Testis (tissue), 3 donors: ENCODE data around the gene TNFRSF14. TPM values are rescaled to one million over a fixed set of nuclear protein-coding genes. Genes with fewer than 3 reads are reported as not detected.

Source experiments
- DNase-seq: peaks from one replicate; pipeline ENCODE4 v3.0.0-alpha.2; 2019
- H3K27ac ChIP-seq, 2 donors: fragments of 200-600 bp; sonication (generic); one replicate each; pipeline ENCODE4 v1.5.1; 2019
- H3K27me3 ChIP-seq: fragments of 200-600 bp; sonication (generic); one replicate; pipeline ENCODE4 v1.5.1; 2019
- H3K36me3 ChIP-seq: fragments of 200-600 bp; sonication (generic); one replicate; pipeline ENCODE4 v1.5.1; 2017; ENCODE audit warnings: low read depth; ENCODE audit errors: missing control alignments
- H3K4me1 ChIP-seq: fragments of 200-600 bp; sonication (generic); one replicate; pipeline ENCODE4 v1.5.1; 2019
- H3K4me3 ChIP-seq, 2 donors: fragments of 200-600 bp; sonication (generic); one replicate each; pipeline ENCODE4 v1.5.1; 2017 to 2019
- H3K9me3 ChIP-seq: fragments of 200-600 bp; sonication (generic); one replicate; pipeline ENCODE4 v1.5.1; 2017
- POLR2A ChIP-seq: fragments of 450-650 bp; IDR thresholded peaks from one replicate; pipeline ENCODE4 v1.6.1; 2017; ENCODE audit warnings: antibody characterized with exemption, mild to moderate bottlenecking, moderate library complexity
- WGBS, 2 donors: methylation state at CpG; one replicate each; pipeline ENCODE4 v1.1.5; 2018; 5-methylcytosine and 5-hydroxymethylcytosine counted together
- intact Hi-C: fragments of 100-400 bp; cut with DNase I; formaldehyde crosslinking; loops from one replicate; pipeline ENCODE4 v1.15.1; 2023; ENCODE audit warnings: low total_unique reads
- polyA plus RNA-seq: library from polyadenylated mRNA; stranded (reverse); fragments of 350-450 nt; fragmentation: Illumina TruSeq; extraction: RNeasy Lipid Tissue Mini Kit (QIAGEN cat#74804); gene quantifications from one replicate; pipeline ENCODE4 v1.2.3, GENCODE V29; 2014; ENCODE audit warnings: low read depth, low replicate concordance; ENCODE audit not compliant: insufficient read depth
- total RNA-seq, 2 donors: library from RNA; depleted of rRNA; stranded (reverse); fragments of >200 nt; gene quantifications; one replicate each; pipeline ENCODE4 v1.2.3, GENCODE V29; 2016
- TF ChIP-seq, protein P1 (sequence below), 3 experiments: fragments of 450-650 bp in 2 of 3; fragments of 200-600 bp in 1 of 3; sonication (generic) in 1 of 3; IDR thresholded peaks; one replicate each; pipeline ENCODE4 v1.5.1; 2016 to 2019; ENCODE audit warnings: antibody characterized with exemption in 3 of 3, mild to moderate bottlenecking in 2 of 3, moderate library complexity in 1 of 3

TNFRSF14 gene
- total and polyA plus RNA-seq, 3 donors from 2014 or later: 26.0 to 45.1 (median 39.0) TPM

DNA sequence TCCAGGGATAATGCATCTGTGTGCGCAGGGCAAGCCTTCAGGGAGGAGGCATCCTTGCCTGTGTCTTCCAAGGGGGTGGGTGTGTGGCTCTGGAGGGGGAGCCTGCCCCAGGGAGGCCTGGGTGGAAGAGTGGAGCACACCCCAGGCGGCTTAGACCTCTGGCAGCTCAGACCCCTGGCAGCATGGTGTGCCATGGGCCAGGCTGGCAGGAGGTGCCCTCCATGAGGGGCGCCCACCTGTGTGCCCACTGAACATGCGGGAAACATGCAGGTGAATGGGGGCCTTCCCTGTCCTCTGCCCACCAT is 28.7 kb upstream of the TNFRSF14 start:
- no peaks in the 10 kb centered on the region for H3K9me3 ChIP-seq
- H3K27me3 ChIP-seq: no peaks in the 10 kb centered on the region
- intact Hi-C loops: no loop called here
- H3K27ac ChIP-seq: no peak overlapping the region
- no peak for DNase-seq
- no peaks in the 10 kb centered on the region for H3K36me3 ChIP-seq
- WGBS, 2 donors: 82 to 84% methylated on average over 2 to 4 of the region's 4 CpGs
- TF ChIP-seq POLR2A: no peak
- TF ChIP-seq, protein P1, sequence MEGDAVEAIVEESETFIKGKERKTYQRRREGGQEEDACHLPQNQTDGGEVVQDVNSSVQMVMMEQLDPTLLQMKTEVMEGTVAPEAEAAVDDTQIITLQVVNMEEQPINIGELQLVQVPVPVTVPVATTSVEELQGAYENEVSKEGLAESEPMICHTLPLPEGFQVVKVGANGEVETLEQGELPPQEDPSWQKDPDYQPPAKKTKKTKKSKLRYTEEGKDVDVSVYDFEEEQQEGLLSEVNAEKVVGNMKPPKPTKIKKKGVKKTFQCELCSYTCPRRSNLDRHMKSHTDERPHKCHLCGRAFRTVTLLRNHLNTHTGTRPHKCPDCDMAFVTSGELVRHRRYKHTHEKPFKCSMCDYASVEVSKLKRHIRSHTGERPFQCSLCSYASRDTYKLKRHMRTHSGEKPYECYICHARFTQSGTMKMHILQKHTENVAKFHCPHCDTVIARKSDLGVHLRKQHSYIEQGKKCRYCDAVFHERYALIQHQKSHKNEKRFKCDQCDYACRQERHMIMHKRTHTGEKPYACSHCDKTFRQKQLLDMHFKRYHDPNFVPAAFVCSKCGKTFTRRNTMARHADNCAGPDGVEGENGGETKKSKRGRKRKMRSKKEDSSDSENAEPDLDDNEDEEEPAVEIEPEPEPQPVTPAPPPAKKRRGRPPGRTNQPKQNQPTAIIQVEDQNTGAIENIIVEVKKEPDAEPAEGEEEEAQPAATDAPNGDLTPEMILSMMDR (IDR thresholded peaks at IDR 0.05): no peak
- H3K4me1 ChIP-seq: peaks cover 51% of the 10 kb centered on the region
- no peak overlapping the region for H3K4me3 ChIP-seq

GRCh38 chr1:2528016-2528415 is 28.2 kb upstream of the TNFRSF14 start:
- TF ChIP-seq POLR2A: no peak
- TF ChIP-seq, protein P1 (IDR thresholded peaks at IDR 0.05): no peak
- WGBS, 2 donors: 59 to 60% methylated on average over 6 to 7 of the region's 12 CpGs
- Histone ChIP-seq H3K27me3 (no peaks in the 10 kb centered on the region), H3K27ac (no peak overlapping the region), H3K36me3 (no peaks in the 10 kb centered on the region), H3K4me3 (no peak overlapping the region), H3K4me1 (peaks cover 51% of the 10 kb centered on the region), H3K9me3 (no peaks in the 10 kb centered on the region)
- peak; percentile 54 for DNase-seq
- intact Hi-C loops: no loop called here

GRCh38 chr1:2528611-2528965 is 27.6 kb upstream of the TNFRSF14 start:
- H3K27ac ChIP-seq: no peak overlapping the region
- peaks cover 51% of the 10 kb centered on the region for H3K4me1 ChIP-seq
- no peak overlapping the region for H3K4me3 ChIP-seq
- no peaks in the 10 kb centered on the region for H3K36me3 ChIP-seq
- TF ChIP-seq POLR2A: no peak
- TF ChIP-seq, protein P1 (IDR thresholded peaks at IDR 0.05): no peak
- intact Hi-C loops: no loop called here
- DNase-seq: no peak
- no peaks in the 10 kb centered on the region for H3K9me3 ChIP-seq
- 69 to 70% methylated on average over 4 to 9 of the region's 10 CpGs for WGBS, 2 donors
- no peaks in the 10 kb centered on the region for H3K27me3 ChIP-seq

DNA sequence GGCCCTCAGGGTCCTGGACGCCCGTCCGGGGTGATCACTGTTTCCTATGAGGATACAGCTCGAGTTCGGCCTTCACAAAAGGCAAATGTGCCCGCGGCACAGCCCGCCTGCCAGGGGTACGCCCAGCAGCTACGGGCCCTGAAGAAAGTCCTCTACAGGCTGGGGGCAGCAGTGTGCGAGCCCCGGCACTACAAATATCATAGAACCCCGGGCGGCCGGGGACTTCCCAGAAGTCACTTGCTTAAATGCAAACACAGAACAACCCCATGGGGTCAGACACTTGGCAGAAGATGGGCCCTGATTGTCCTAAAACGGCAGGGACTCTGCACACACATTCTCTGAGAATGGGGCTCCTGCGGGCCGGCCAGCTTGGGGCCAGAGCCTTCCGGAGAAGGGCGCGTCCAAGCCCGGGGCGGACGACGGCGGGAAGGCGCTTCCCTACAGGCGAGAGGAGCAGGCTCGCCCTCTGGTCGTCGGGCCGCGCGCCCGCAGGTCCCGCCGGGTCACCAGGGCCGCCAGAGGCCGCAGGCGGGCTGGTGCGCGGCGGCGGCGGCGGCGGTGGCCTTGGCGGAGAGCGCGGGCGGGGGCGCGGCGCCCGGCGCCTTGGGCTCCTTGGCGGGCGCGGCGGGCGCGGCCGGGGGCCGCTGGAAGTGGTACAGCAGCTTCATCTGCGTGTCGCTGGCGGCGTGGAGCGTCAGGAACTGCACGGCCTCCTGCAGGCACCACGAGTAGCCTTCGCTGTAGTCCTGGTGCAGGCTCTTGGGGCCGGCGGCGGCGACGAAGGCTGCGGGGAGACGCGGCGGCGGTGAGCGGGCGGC is 27.0 kb upstream of the TNFRSF14 start:
- no peaks in the 10 kb centered on the region for H3K36me3 ChIP-seq
- intact Hi-C loops: no loop called here
- no peaks in the 10 kb centered on the region for H3K9me3 ChIP-seq
- 8 to 14% methylated on average over 19 to 57 of the region's 84 CpGs for whole genome bisulfite sequencing, 2 donors
- no peak overlapping the region for H3K27ac ChIP-seq
- TF ChIP-seq, protein P1 (IDR thresholded peaks at IDR 0.05): no peak
- no peak for TF ChIP-seq POLR2A
- no peaks in the 10 kb centered on the region for H3K27me3 ChIP-seq
- H3K4me3 ChIP-seq: peak overlapping the region in 1 of 2 donors; percentile 12
- peak; percentile 38 for DNase-seq
- peaks cover 48% of the 10 kb centered on the region for H3K4me1 ChIP-seq
